Esophagus mucosa (tissue), 1 donor: Measurements from ENCODE around the gene PRKAB2. TPM values are rescaled to one million over a fixed set of nuclear protein-coding genes. Genes with fewer than 3 reads are reported as not detected.
"Not testable (repeated sequence)": the region's sequence is repeated elsewhere in the genome, so short reads cannot be mapped to it uniquely, and the experiment has no call there.

ENCODE experiments used
- ATAC-seq: fragments of 200-7000 bp; cut with Tn5 transposase; one replicate; pipeline ENCODE4 v1.9.1; 2020
- total RNA-seq: library from RNA; stranded (reverse); gene quantifications from one replicate; pipeline ENCODE4 v1.2.4, GENCODE V29; 2023
- donor health status: DM: yes; HTN: yes; CAD: no.

The PRKAB2 gene
- total RNA-seq, 1 donor from 2014 or later: 6.5 TPM

DNA sequence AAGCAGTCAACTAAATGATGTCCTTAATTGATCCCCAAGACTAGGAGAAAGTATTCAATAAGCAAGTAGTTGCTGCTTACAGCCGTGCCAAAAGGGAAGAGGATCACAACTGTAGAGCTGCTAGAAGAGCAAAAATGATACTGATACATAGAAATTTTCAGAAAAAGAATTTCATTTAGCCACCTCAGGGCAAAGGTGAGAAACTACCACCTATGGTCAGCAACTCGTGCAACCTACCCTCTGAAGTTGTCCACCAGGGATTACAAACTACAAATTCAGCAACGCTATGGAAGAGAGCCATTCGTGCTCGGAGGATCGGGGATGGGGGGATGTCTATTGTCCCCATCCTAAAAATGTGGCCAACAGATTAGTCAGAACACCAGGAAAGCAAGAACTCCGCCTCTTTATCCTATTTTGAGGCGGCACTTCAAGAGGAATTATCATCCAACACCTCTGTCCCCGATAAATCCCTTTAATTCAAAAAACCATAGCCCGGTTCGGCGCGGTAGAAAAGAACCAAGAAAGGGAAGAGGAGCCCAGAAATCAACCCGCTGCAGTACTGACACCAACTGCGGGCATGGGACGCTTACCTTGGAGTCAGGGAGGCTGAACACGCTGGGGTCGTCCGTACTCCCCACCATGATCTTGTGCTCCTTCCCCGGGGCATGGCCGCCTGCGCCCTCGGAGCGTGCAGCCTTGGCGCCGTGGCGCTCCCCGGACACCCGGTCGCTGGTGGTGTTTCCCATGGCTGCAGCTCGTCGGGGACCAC lies 687 bp downstream of the PRKAB2 start:
- ATAC-seq: no peak

- no peak for ATAC-seq
Observed at GRCh38 chr1:147169840-147170674, 2.2 kb downstream of the PRKAB2 start.

GRCh38 chr1:147169171-147169570 lies 3.1 kb downstream of the PRKAB2 start:
- no peak for ATAC-seq

DNA sequence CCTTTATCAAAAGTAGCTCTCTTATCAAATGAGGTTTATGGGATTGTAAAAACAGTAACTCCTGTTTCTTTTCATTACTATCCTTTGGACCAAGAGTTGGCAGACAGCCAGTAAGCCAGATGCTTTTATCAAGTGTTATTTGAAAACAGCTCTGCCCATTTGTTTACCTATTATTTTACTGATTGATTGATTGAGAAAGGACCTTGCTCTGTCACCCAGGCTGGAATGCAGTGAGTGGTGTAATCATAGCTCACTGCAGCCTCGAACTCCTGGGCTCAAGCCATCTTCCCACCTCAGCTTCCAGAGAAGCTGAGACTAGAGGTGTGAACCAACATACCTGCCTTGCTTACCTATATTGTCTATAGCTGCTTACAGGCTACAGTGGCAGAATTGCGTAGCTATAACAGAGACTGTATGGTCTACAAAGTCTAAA lies 3.6 kb downstream of the PRKAB2 start:
- ATAC-seq: no peak

- ATAC-seq: peak; percentile 93
Observed at GRCh38 chr1:147167365-147167764, 4.9 kb downstream of the PRKAB2 start.

GRCh38 chr1:147163019-147163418 lies 9.3 kb downstream of the PRKAB2 start:
- ATAC-seq: no peak

- no peak for ATAC-seq
Observed at GRCh38 chr1:147162093-147162492, 10.2 kb downstream of the PRKAB2 start.

DNA sequence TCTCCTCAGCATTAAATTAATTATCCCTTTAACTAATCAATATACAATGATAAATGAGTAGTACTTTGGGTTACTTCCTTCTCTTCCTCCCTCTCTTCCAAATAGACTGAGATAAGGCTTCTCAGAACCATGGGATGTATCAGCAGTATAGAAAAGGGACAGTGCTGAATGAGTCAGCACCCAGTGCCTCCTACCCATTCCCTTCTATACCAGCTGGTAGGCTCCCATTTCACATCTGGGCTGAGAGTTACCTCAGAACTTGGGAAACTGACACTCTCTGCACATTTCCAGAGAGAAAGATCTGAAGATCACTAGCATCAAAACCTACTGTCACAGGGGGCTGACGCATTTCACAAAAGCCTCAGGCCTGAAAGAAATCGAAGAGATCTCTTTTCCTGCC lies 15.2 kb downstream of the PRKAB2 start:
- not testable (repeated sequence) for ATAC-seq

DNA sequence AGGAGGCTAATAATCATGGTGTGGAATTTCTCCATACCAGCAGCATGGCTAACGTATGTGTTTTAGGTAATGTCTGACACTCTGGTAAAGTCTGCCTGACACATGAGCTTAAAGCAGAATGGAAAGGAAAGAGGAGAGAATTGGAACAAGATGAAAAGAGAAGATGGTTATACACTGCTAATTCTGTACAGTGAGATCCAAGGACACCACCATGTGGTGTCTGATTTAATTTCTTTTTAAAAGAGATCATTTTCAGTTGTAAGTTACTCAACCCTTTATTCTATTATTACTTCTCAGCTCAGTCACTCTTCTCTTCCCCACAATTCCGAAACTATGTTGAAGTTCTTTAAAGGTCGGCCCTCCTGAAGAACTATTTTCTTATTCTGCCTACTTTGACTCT lies 15.6 kb downstream of the PRKAB2 start:
- no peak for ATAC-seq

DNA sequence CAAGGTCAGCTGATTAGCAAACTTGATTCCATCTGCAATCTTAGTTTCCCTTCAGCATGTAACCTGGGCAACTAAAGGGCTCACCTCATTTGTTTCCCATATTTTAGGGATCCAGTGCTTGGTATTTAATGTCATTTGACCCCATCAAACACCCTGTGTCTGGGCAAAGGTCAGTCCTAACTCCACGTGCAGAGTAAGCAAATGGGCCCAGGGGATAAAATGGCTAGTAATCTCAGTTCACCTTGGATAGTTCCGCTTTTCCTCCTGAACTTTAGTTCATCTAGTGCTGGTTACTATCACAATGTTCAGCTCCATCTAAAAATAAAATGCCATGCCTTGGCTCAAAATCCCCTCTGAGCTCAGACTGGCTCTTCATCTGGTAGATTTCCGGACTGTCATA lies 19.5 kb downstream of the PRKAB2 start:
- ATAC-seq: no peak

GRCh38 chr1:147151244-147151643 lies 21.0 kb downstream of the PRKAB2 start:
- no peak for ATAC-seq

GRCh38 chr1:147142886-147143285 lies 29.4 kb downstream of the PRKAB2 start:
- ATAC-seq: no peak

DNA sequence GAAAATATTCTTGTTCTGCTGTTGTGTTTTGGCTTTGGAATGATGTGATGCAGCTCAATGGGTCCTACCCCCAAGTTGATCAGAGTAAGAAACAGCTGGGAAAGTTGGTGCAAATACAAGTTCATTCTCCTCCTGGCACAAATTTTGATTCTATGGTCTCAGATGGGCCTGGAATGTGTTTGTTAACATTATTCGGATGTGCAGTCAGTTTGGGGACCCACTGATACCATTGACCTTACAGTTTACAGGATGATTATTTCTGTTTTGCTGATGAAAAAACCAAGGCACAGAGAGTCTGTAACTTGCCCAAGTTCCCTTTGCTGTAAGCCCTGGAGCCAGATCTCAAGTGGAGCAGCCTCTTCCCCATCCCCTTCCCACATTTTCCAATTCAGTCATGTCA lies 41.5 kb downstream of the PRKAB2 start:
- ATAC-seq: not testable (repeated sequence)

DNA sequence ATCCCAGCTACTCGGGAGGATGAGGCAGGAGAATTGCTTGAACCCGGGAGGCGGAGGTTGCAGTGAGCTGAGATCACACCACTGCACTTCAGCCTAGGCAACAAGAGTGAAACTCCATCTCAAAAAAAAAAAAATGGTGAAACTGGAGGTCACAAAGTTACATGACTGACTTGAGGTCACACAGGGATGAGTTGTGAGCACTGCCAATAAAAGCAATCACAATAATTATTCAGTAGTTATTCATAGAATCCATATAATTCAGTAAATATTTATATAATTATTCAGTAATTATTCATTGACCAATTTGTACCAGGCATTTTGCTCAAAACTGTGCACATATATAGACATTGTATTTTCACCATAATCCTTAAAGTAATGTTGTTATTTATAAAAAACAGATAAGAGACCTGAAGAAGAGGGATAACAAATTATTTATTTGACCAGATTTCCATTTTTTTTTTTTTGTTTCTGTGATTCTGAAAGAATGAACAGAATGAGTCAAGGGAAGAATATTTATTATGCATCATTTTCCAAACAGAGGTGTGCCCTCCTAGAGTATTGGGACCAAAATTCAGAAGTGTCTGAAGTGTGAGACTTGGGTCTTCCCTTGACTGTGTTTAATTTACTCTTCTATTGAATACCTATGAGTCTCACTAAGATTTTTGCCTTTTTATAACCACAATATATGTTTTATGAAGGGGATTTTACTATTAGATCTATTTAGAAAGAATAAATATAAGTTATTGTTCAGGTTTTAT lies 43.0 kb downstream of the PRKAB2 start:
- ATAC-seq: no peak

GRCh38 chr1:147124266-147124665 lies 48.0 kb downstream of the PRKAB2 start:
- no peak for ATAC-seq

- no peak for ATAC-seq
Observed at GRCh38 chr1:147117109-147117508, 55.2 kb downstream of the PRKAB2 start.

- no peak for ATAC-seq
Observed at GRCh38 chr1:147115496-147115895, 56.8 kb downstream of the PRKAB2 start.

DNA sequence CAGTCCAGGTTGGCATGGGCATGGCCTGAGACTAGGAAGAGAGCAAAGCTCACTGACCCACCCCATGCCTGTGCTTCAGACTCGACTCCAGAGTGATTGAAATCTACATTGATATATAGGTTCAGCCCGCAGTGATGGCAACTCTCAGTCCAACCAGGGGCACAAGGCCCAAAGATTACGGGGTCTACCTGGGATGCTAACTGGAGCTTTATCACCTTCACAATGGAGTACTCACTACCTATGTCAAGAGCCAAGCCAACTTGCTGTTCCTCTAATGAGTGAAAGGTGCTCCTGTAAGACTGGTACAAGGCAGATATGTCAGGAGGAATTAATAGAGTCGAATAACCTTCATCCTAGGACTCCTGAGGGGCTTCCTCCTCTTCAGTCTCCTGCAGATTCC lies 57.2 kb downstream of the PRKAB2 start:
- ATAC-seq: not testable (repeated sequence)

DNA sequence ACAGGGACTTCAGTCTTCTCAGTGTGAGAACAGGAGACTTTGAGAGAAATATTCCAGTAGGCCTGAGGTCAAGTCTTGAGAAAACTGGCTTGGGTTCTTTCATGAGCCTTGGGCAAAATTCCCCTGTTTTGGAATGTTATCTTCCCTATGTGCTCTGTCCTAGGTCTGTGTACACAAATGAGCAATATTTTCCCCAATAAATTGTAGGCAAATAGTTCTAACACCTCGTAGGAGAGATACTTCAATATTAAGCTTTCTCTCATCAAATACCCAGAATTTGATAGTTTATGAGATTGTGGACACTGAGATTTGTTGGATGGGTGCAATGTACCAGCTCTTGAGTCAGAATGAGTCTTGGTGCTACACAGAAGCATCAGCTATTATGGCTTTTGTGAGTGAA lies 57.9 kb downstream of the PRKAB2 start:
- not testable (repeated sequence) for ATAC-seq

- no peak for ATAC-seq
Observed at GRCh38 chr1:147111381-147112130, 60.7 kb downstream of the PRKAB2 start.

DNA sequence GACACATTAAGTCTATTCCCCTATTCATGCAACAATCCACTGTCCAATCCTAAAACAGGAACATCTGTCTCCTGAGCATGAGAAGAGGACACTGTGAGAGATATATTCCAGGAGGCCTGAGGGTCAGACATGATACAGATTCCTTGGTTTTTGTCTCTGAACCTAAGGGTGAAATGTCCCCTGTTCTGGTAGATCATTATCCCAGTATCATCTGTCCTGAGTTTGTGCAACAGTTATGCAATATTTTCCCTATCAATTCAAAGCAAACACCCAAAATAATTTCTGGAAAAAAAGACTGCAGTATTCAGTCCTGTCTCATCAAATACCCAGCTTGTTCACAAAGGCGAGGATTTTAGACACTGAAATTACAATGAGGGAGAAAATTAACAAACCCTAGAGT lies 61.4 kb downstream of the PRKAB2 start:
- no peak for ATAC-seq

DNA sequence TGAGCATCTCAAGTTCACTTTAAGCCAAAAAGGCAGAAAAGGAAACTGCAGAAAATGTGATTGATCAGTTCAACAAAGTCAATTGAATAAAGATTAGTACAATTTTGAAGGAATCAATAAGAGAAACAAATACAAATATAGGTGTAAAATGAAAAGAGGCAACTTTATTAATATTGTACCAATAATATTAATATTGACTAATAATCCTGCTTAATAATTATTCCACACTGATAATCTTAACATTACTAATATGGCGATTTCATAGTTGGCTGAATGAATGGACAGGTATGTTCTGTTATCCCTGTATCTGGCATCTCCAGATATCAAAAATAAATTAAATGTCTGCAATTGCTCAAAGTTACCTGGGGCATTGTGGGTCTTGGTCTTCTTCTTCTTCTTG lies 61.8 kb downstream of the PRKAB2 start:
- no peak for ATAC-seq
